G401.6 (cell line): ENCODE measurements around the gene PJA2.

Source experiments
- FAIRE-seq: peaks from 2 replicates; lab custom pipeline; 2012; peaks lifted over from hg19 to GRCh38; lab: Jason Lieb, UNC

Gene PJA2

DNA sequence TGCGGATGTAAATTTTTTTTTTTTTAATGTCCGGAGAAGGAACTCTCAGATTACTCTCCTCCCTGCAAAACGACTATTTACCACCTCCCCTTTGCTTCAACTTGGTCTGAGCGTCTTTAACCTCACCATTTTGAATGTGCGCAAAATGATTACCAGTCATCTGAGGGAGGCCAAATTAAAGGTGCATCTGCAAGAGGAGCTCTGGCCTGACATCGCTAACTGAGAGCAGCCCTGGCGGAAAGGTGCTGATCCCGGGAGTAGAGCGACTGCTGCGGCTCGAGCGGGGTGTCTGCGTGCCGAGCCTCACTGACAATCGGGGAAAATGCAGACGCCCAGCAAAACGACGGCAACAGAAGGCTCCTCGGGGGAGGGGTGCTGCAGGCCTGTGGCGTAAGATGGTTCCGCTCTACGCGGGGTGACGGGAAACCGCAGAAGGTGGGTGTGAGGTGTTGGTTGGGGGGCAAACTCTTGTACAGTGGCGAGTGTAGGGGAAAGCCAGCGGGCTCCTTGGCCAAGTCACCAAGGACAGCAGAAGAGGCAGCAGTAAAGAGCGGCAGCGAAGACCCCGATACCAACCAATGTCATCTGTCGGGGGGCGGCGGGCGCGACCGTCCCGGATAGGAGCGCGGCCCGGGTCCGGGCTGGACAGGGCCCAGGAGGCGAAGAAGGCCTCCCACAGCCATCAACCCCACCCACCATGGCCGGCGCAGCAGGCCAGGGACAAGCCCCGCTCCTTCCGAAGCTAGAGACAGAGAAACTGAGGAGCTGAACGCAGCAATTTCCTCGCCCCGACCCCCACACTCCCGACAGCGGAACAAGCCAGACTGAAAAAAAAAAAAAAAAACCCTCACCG is 557 bp downstream of the PJA2 start:
- FAIRE-seq, result no peak

DNA sequence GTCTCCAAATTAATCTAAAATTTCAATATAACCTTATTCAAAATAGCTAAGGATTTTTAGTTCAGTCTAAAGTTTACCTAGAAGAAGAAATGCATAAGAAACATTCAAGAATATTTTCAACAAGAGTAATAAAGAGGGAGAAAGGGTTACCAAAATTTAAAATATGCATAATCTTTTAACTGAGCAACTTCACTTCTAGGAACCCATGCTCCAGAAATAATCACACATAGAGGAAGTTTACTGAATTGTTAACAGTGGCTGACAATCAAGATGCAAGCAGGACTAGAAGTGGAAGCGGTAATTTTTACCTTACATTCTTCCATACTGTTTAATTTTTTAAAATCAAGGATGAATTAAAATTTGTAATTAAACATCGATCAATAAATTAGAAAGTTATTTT is 1.9 kb downstream of the PJA2 start:
- no peak for FAIRE-seq

- FAIRE-seq, result no peak
Measured at GRCh38 chr5:109406719-109407118, 3.1 kb downstream of the PJA2 start.

DNA sequence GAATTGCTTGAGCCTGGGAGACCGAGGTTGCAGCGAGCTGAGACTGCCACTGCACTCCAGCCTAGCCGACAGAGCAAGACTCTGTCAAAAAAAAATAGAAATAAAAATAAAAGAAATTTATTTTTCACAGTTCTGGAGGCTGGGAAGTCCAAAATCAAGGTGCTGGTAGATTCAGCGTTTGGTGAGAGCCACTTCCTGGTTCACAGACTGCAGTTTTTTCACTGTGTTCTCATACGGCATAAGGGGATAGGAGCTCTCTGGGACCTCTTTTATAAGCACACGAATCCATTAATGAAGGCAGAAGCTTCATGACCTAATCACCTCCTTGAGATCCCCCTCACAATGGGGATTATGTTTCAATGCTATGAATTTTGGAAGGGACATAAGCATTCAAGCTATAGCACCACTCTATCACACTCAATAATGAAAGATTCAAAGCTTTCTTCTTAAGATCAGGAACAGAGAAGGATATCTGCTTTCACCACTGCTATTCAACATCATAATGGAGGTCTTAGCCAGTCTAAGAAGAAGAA is 5.3 kb downstream of the PJA2 start:
- no peak for FAIRE-seq

DNA sequence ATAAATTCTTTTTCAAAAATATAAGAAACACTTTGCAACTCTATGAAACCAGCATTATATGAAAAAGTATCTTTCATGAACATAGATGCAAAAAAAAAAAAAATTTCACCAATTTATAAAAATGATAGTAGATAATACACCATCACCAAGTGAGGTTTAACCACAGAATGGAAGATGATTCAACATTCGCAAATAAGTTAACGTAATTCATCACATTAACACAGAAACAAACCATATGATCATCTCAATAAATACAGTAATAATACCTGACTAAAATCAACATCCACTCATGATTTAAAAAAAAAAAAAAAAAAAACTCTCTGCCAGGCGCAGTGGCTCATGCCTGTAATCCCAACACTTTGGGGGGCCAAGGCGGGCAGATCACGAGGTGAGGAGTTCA is 6.3 kb downstream of the PJA2 start:
- no peak for FAIRE-seq

- FAIRE-seq, result no peak
Measured at GRCh38 chr5:109399092-109399759, 10.5 kb downstream of the PJA2 start.

GRCh38 chr5:109396965-109397364 is 12.8 kb downstream of the PJA2 start:
- FAIRE-seq, result no peak

- FAIRE-seq, result no peak
Measured at GRCh38 chr5:109394806-109395205, 15.0 kb downstream of the PJA2 start.

DNA sequence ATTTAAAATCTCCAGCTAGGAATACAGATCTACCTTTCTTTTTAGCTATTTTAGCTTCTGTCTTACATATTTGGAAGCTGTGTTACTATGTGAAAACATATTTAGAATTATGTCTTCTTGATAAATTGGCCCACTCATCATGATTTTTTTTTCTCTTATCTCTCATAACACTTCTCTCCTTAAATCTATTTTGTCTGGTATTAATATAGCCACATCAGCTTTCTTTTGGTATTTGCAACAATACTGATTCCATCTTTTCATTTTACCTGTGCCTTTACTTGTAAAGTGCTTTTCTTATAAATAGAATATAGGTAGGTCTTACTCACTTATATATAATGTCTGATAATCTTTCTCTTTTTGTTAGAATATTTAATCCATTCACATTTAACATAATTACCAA is 19.6 kb downstream of the PJA2 start:
- no peak for FAIRE-seq

GRCh38 chr5:109388407-109388806 is 21.4 kb downstream of the PJA2 start:
- no peak for FAIRE-seq

DNA sequence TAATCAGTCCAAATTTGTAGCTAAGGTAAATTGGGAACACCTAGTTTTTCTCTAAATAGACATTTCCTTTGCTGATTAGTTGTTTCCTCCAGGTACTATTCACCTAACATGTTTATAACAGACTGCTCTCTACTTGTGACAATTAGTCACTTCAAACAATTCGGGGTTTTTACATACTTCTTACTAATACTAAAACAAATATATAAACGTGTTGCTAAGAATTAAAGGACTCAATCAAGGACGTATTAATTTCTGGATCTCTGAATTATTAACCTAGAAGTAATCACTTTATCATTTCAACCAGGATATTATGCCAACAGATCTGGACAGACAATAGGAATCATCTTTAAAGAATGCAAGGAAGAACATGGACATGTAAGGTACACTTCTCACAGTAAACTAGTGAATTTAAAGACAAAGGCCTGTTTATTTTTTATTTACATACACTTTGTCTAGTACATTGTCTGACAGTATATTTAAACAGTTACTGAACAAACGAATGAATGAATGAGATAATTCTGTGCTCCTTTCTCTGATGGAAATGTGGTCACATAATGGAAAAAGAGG is 22.3 kb downstream of the PJA2 start:
- FAIRE-seq, result no peak

GRCh38 chr5:109378095-109378494 is 31.7 kb downstream of the PJA2 start:
- FAIRE-seq, result no peak

GRCh38 chr5:109374625-109375024 is 35.1 kb downstream of the PJA2 start:
- no peak for FAIRE-seq

GRCh38 chr5:109373932-109374331 is 35.8 kb downstream of the PJA2 start:
- no peak for FAIRE-seq

DNA sequence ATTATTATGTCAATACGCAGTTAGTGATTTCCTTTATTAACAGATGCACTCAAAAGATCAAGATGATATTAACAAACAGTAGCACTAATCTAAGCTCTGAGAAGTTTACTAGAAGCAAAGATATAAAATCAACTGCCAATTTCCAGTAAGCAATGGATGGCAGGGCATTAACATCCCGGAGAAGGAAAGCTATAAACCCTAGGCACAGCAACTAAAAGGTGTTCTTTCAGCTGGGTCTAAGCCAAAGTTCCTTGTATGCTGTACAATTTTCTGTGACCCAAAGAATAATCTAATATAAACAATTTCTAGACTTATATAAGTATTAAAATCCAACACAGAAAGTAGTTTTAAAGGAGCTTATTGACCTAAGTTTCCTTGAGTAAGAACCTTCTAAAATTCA is 39.4 kb downstream of the PJA2 start:
- no peak for FAIRE-seq

DNA sequence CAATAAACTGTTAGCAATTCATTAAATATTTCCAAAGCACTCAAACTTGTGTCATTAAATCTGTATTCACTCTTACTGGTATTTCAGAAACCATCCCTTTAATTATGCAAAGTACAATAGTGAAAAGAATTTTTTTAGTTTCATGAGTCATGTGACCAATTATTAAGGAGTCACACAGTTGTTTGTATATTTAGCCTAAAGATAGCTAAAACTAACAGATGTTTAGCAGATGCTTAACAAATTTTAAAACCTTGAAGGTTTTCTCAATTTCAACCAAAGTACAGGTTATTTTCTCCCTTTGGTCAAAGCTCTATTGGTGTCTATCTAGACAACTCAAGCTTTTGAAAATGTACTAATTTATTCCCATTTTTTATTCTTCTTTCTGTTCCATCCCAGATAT is 44.1 kb downstream of the PJA2 start:
- FAIRE-seq, result no peak

DNA sequence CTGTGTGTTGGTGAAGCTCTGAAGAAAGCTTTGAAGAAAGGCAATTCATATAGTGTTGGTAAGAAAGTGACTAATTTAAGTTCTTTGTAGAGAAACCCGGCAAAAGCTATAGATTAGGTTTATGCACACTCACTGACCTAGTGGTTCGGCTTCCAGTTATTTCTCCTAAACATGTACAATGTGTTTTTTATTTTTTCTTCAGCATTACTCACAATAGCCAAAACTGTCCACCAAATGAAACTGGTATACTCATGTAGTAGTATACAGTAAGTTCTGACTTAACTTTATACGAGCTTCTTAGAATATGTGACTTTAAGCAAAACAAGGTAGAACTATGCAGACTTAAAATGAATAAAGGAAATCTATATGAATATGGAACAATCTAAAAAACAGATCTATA is 44.8 kb downstream of the PJA2 start:
- FAIRE-seq, result no peak

- FAIRE-seq, result no peak
Measured at GRCh38 chr5:109359642-109360041, 50.1 kb downstream of the PJA2 start.

DNA sequence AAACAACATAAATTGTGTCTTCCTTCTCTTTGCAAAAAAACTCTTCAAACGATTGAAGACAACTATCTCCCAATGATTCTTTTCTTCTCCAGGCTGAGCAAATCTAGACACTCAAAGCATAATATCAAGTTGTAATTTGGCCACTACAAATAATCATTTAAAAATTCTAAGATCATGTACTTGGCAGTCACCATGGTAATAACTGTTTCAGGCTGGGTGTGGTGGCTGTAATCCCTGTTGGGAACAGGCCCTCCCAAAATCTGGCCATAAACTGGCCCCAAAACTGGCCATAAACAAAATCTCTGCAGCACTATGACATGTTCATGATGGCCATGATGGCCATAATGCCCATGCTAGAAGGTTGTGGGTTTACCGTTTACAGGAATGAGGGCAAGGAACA is 52.0 kb downstream of the PJA2 start:
- no peak for FAIRE-seq

- FAIRE-seq, result no peak
Measured at GRCh38 chr5:109354761-109355160, 55.0 kb downstream of the PJA2 start.

GRCh38 chr5:109351988-109352864 is 57.5 kb downstream of the PJA2 start:
- peak; percentile 17 for FAIRE-seq

DNA sequence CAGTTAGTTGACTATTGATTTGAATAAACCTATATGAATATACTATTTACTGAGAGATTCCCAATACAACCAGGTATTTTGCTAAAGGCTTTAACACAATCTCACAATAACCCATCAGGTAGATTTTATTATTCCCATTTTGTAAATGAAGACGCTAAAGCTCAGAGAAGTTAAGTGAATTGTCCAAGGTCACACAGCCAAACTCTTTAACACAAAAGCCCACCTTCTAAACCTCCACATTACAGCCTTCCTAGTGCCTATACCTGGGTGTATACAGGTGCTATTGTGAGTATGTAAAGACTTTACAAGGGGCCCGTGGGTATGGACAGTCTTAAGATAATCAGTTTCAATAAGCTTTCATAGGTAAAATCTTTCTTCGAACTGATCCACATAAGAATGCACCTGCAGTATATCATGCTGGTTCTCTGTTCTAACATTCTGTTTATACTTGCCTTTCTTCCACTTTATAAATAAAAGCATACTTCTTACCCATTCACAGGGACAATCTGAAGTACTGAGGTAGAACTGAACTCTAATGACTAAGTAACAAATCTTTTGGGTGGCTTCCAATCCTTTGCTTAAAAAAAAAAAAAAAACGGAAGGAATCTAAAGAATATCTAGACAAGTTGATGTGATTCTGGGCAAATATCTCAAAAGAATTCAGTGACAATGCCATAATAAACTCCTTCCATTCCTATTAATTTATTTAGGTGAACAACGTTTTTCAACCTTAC is 59.1 kb downstream of the PJA2 start:
- no peak for FAIRE-seq
